IPS-NIHi7 (cell line): ENCODE measurements around the gene FOLR1.
A peak's percentile ranks its signal among the peaks of the same experiment; 100 is the strongest.

Experiments used
- DNase-seq: peaks from one replicate; pipeline ENCODE4 v3.0.0; 2012; ENCODE audit warnings: mixed read lengths; ENCODE audit errors: extremely low spot score

FOLR1 gene

GRCh38 chr11:72235351-72236057, 43.6 kb downstream of the FOLR1 start:
- no peak for DNase-seq

- DNase-seq: no peak
These were observed 44.2 kb downstream of the FOLR1 start for GRCh38 chr11:72236083-72236697.

- no peak for DNase-seq
These were observed 44.8 kb downstream of the FOLR1 start for GRCh38 chr11:72236774-72237111.

- no peak for DNase-seq
These were observed 45.4 kb downstream of the FOLR1 start for GRCh38 chr11:72237112-72237931.

- DNase-seq: peak; percentile 95
These were observed 46.1 kb downstream of the FOLR1 start for GRCh38 chr11:72238040-72238450.

- no peak for DNase-seq
These were observed 46.8 kb downstream of the FOLR1 start for GRCh38 chr11:72238492-72239312.

GRCh38 chr11:72239313-72239848, 47.4 kb downstream of the FOLR1 start:
- no peak for DNase-seq

- DNase-seq: no peak
These were observed 48.0 kb downstream of the FOLR1 start for GRCh38 chr11:72239849-72240460.

- DNase-seq: no peak
These were observed 48.7 kb downstream of the FOLR1 start for GRCh38 chr11:72240461-72241290.

GRCh38 chr11:72241291-72241781, 49.4 kb downstream of the FOLR1 start:
- no peak for DNase-seq

- no peak for DNase-seq
These were observed 50.2 kb downstream of the FOLR1 start for GRCh38 chr11:72242141-72242540.

GRCh38 chr11:72243173-72244059, 51.5 kb downstream of the FOLR1 start:
- no peak for DNase-seq

GRCh38 chr11:72244060-72244360, 52.1 kb downstream of the FOLR1 start, which contains the start of gene PHOX2A:
Gene PHOX2A, minus strand, starts transcription at chr11:72244176. Its CDS starts 172 bp downstream, at chr11:72244004.
- DNase-seq: no peak

- DNase-seq: peak; percentile 77
These were observed 52.7 kb downstream of the FOLR1 start for GRCh38 chr11:72244361-72245262.

GRCh38 chr11:72245263-72245816, 53.4 kb downstream of the FOLR1 start:
- DNase-seq: no peak
